ES-I3 (cell line): ENCODE data around the gene ATXN7L3.

Experiments used
- H3K36me3 ChIP-seq: 2 replicates; pipeline ENCODE4 v1.6.1; 2013; ENCODE audit warnings: mild to moderate bottlenecking, low read length, control low read depth, moderate library complexity; ENCODE audit not compliant: insufficient read depth
- H3K4me1 ChIP-seq: 2 replicates; pipeline ENCODE4 v1.6.1; 2013; ENCODE audit warnings: mild to moderate bottlenecking, control low read depth, low read length; ENCODE audit not compliant: insufficient read depth
- H3K9ac ChIP-seq: 2 replicates; pipeline ENCODE4 v1.6.1; 2013; ENCODE audit warnings: low read depth, mild to moderate bottlenecking, low read length, moderate library complexity
- H3K9me3 ChIP-seq: 2 replicates; pipeline ENCODE4 v1.6.1; 2013; ENCODE audit warnings: mild to moderate bottlenecking, low read length, moderate library complexity; ENCODE audit not compliant: control insufficient read depth, insufficient read depth

The ATXN7L3 gene

GRCh38 chr17:44212507-44213402 lies 13.1 kb upstream of the ATXN7L3 start:
- H3K36me3 ChIP-seq: peaks cover 19% of the 10 kb centered on the region; the same call in 1 of the 2 replicates
- H3K4me1 ChIP-seq: peaks cover 8% of the 10 kb centered on the region; the same call in 1 of the 2 replicates
- no peaks in the 10 kb centered on the region for H3K9me3 ChIP-seq
- no peak overlapping the region for H3K9ac ChIP-seq

GRCh38 chr17:44211281-44212265 lies 11.9 kb upstream of the ATXN7L3 start:
- no peak overlapping the region for H3K9ac ChIP-seq
- no peaks in the 10 kb centered on the region; the same call in 1 of the 2 replicates for H3K4me1 ChIP-seq
- H3K36me3 ChIP-seq: peaks cover 18% of the 10 kb centered on the region; the same call in 1 of the 2 replicates
- no peaks in the 10 kb centered on the region for H3K9me3 ChIP-seq

GRCh38 chr17:44210342-44211192 lies 10.9 kb upstream of the ATXN7L3 start:
- Histone ChIP-seq H3K9ac (no peak overlapping the region; the same call in 1 of the 2 replicates), H3K9me3 (no peaks in the 10 kb centered on the region), H3K36me3 (peaks cover 17% of the 10 kb centered on the region; the same call in 1 of the 2 replicates), H3K4me1 (no peaks in the 10 kb centered on the region; the same call in 1 of the 2 replicates)

- peaks cover 10% of the 10 kb centered on the region; the same call in 1 of the 2 replicates for H3K36me3 ChIP-seq
- H3K9ac ChIP-seq: no peak overlapping the region
- no peaks in the 10 kb centered on the region for H3K9me3 ChIP-seq
Observed at GRCh38 chr17:44209786-44210341, 10.2 kb upstream of the ATXN7L3 start.

GRCh38 chr17:44207743-44208142 lies 8.1 kb upstream of the ATXN7L3 start:
- no peak overlapping the region for H3K9ac ChIP-seq
- no peaks in the 10 kb centered on the region; the same call in 1 of the 2 replicates for H3K4me1 ChIP-seq
- no peaks in the 10 kb centered on the region for H3K9me3 ChIP-seq
- H3K36me3 ChIP-seq: 0 out of 2 replicates have a peak, but pooled peaks cover 3% of the 10 kb centered on the region

More at GRCh38 chr17:44209786-44210341, 10.2 kb upstream of the ATXN7L3 start:
- H3K4me1 ChIP-seq: no peaks in the 10 kb centered on the region; the same call in 1 of the 2 replicates

GRCh38 chr17:44207319-44207718 lies 7.6 kb upstream of the ATXN7L3 start:
- Histone ChIP-seq H3K36me3 (0 out of 2 replicates have a peak, but pooled peaks cover 3% of the 10 kb centered on the region), H3K9ac (no peak overlapping the region), H3K4me1 (no peaks in the 10 kb centered on the region; the same call in 1 of the 2 replicates), H3K9me3 (no peaks in the 10 kb centered on the region)

- Histone ChIP-seq H3K9ac (no peak overlapping the region), H3K36me3 (0 out of 2 replicates have a peak, but pooled peaks cover 3% of the 10 kb centered on the region), H3K9me3 (no peaks in the 10 kb centered on the region), H3K4me1 (no peaks in the 10 kb centered on the region; the same call in 1 of the 2 replicates)
Observed at GRCh38 chr17:44206825-44207155, 7.1 kb upstream of the ATXN7L3 start.

GRCh38 chr17:44205962-44206824 lies 6.5 kb upstream of the ATXN7L3 start:
- no peaks in the 10 kb centered on the region for H3K9me3 ChIP-seq
- peaks cover 2% of the 10 kb centered on the region for H3K4me1 ChIP-seq
- H3K9ac ChIP-seq: no peak overlapping the region
- 0 out of 2 replicates have a peak, but pooled peaks cover 3% of the 10 kb centered on the region for H3K36me3 ChIP-seq

GRCh38 chr17:44204441-44204882 lies 4.8 kb upstream of the ATXN7L3 start:
- Histone ChIP-seq H3K9ac (no peak overlapping the region), H3K4me1 (peaks cover 4% of the 10 kb centered on the region; the same call in 1 of the 2 replicates), H3K9me3 (no peaks in the 10 kb centered on the region), H3K36me3 (0 out of 2 replicates have a peak, but pooled peaks cover 3% of the 10 kb centered on the region)

- 0 out of 2 replicates have a peak, but pooled peaks cover 3% of the 10 kb centered on the region for H3K36me3 ChIP-seq
- H3K9me3 ChIP-seq: no peaks in the 10 kb centered on the region
- no peak overlapping the region for H3K9ac ChIP-seq
- peaks cover 4% of the 10 kb centered on the region; the same call in 1 of the 2 replicates for H3K4me1 ChIP-seq
Observed at GRCh38 chr17:44203731-44204440, 4.2 kb upstream of the ATXN7L3 start.

GRCh38 chr17:44202756-44203155 lies 3.1 kb upstream of the ATXN7L3 start:
- Histone ChIP-seq H3K9ac (no peak overlapping the region), H3K4me1 (peaks cover 7% of the 10 kb centered on the region), H3K9me3 (no peaks in the 10 kb centered on the region), H3K36me3 (no peaks in the 10 kb centered on the region)
